Activated T-cell treated with anti-CD3 and anti-CD28 coated beads for 4 hours (primary cell): ENCODE measurements around the gene TPM4.
A peak's percentile ranks its signal among the peaks of the same experiment; 100 is the strongest.

Source experiments
- DNase-seq: peaks from one replicate; pipeline ENCODE4 v3.0.0-alpha.2; 2020

Gene TPM4

DNA sequence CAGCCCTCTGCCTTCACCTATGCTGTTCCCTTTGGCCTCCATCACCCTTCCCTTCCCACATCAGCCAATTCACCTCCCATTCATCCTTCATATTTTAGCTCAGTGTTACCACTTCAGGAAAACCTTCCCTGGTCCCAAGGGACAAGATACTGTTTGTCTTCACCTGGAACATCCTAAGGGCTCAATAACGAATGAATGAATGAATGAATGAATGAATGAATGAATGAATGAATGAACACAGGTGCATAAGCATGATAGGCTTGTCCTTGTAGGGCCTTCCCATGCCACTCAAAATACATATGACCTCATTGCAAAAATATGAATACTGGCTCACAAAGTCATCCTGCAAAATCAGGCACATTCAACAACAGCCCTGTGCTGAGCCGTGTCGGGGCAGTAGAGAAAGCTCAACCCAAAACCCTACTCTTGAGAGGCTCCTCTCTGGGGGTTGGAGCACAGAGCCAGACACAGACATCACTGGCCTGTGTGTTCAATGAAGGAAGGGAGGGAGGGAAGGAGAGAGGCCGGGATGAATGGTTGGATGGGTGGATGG, 33.7 kb upstream of the TPM4 start:
- DNase-seq: no peak

DNA sequence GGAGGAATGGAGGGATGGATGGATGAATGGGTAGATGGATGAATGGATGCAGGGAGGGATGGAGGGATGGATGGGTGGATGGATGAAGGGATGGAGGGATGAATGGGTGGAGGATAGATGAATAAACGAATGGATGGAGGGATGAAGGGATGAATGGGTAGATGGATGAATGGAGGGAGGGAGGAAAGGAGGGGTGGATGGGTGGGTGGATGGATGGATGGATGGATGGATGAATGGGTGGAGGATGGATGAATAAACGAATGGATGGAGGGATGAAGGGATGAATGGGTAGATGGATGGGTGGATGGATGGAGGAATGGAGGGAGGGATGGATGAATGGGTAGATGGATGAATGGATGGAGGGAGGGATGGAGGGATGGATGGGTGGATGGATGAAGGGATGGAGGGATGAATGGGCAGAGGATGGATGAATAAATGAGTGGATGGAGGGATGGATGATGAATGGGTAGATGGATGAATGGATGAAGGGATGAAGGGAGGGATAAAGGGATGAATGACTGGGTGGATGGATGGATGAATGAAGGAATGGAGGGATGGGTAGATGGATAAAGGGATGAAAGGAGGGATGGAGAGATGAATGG, 33.0 kb upstream of the TPM4 start:
- DNase-seq: no peak

DNA sequence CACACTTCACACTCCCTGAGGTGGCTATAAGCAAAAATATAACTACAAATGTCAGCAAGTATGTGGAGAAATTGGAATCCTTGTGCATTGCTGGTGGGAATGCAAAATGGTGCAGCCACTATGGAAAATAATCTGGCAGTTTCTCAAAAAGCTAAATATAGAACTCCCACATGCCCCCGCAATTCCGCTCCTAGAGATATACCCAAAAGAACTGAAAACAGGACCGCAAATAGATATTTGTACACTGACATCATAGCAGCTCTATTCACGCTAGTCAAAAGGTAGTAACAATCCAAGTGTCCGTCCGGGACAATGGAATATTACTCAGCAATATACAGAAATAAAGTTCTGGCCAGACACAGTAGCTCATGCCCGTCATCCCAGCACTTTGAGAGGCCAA, 31.5 kb upstream of the TPM4 start:
- DNase-seq: no peak

DNA sequence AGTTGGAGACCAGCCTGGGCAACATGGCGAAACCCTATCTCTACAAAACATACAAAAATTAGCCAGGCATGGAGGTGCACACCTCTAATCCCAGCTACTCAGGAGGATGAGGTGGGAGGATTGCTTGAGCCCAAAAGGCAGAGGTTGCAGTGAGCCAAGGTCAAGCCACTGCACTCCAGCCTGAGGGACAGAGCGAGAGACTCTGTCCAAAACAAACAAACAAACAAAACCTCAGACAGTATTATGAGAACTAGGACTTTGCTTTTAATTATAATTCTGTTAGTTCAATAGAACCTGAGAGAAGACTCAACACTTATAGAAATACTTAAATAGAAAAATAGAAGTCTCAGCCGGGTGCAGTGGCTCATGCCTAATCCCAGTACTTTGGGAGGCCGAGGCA, 31.1 kb upstream of the TPM4 start:
- DNase-seq: no peak

DNA sequence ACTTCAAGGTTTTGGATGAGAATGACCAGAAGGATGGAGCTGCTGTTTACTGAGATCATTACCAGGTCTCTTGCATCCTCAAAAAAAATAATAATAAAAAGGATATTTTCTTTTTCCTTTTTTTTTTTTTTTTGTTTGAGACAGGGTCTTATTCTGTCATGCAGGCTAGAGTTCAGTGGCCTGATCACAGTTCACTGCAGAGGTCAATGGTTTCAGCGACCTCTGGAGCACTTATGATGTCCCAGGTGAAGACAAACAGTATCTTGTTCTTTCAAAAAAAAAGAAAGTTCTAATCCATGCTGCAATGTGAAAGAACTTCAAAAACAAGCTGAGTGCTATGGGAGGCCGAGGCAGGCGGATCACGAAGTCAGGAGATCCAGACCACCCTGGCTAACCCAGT, 30.4 kb upstream of the TPM4 start:
- DNase-seq: no peak

DNA sequence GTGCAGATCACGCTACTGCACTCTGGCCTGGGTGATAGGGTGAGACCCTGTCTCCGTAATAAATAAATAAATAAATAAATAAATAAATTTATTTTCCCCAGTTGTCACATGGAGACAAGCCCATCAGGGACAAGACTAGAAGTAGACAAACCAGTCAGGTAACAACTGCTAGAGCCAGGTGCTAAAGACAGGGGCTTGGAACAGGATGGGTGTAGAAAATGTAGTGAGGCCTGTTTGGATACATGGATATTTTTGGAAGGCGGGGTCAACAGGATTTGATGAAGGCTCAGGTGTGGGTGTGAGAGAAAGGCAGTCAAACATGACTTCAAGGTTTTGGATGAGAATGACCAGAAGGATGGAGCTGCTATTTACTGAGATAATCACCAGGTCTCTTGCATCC, 27.7 kb upstream of the TPM4 start:
- no peak for DNase-seq

DNA sequence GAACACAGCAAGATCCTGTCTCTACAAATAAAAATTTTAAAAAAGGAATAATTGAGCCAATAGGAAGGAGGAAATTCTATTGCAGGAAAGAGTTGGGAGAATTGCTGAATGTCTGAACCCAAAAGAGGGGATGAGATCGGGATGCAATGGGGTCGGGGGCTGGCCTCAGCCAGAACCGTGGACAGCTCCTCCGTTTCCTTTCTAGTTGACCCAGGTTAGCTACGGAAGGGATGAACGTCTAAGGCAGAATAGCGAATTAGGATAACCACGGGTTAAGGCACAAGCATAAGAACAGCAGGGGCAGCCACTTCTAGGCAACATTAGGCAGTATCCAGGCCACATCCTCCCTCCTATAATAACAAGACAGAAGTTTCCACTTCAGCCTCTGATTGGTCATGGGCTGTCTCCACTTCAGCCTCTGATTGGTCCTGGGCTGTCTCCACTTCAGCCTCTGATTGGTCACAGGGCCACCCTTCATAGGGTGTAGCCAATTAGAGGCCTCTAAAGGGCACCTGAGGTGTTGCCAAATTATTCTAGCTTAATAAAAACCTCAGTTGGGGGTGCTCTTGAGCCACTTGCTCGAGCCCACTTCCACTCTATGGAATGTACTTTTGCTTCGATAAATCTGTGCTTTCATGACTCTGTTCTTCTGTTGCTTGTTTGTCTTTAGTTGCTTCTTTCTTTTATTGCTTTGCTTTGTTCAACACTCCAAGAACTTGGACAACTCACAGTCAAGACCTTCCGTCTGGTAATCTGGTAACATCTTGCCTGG, 24.9 kb upstream of the TPM4 start:
- DNase-seq: no peak

DNA sequence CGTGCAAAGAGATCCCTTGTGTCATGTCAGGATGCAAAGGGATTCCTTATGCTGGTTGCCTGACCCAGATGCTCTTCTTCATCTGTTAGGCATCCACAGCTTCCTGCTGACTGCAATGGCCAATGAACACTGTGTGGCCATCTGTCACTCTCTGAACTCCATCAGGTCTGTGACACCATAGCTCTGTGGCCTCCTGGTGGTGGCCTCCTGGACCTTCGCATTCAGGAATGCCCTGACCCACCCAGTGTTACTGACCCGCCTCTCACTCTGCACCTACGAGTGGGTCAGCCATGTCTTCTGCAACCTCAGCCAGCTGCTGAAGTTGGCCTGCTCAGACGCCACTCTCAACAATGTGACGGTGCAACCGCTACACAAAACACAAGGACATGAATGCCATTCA, 23.9 kb upstream of the TPM4 start:
- no peak for DNase-seq

DNA sequence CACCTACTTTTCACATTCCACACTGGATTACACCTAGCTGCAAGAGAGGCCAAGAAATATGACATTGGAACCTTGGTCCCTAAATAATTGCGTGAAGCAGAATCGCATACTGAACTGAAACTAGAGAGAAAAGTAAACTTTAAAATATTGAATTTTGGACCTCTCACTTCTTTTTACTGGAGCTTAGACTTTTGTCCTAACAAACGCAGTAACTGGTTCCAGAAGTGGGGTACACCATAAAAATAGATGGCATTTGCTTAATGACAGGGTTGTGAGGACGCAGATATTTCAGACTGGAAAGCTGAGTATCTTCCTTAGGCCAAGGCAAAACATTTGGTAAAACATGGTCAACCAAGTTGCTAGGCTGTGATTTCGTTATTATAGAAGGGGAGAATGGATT, 19.2 kb upstream of the TPM4 start:
- DNase-seq: no peak

DNA sequence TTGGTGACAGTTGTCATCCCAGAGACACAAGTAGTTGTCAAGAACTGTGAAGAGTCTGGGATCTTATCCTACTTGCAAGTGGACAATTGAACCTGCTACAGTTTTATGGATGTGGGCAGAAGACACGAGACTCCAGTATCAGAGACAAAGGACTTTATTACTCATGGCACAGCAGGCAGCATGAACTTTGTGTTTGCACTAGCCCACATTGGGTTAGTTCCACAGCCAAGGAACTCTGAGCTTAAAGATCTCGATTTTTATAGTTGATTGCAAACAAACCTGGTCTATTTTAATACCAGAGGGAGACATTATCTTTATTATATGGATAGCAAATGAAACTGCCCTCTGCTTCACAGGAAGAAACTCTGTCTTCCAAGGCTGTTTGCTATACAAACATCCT, 16.0 kb upstream of the TPM4 start:
- DNase-seq: no peak

DNA sequence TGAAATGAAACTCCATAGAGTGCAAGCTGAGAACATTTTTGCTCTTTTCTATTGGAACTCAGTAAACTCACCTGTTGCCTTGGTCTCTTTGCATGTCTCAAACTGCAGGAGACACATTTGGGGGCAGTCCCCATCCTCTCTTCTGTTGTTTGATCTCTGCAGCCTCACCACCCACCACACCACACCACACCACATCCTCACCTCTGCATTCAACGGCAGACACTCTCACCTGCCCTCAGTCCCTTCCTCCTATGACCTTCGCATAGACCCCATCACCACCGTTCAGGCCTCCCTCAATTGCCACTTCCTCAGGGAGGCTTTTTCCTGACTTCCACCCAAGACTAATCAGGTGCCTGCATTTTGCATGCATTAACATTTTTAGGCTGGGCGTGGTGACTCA, 14.4 kb upstream of the TPM4 start:
- no peak for DNase-seq

DNA sequence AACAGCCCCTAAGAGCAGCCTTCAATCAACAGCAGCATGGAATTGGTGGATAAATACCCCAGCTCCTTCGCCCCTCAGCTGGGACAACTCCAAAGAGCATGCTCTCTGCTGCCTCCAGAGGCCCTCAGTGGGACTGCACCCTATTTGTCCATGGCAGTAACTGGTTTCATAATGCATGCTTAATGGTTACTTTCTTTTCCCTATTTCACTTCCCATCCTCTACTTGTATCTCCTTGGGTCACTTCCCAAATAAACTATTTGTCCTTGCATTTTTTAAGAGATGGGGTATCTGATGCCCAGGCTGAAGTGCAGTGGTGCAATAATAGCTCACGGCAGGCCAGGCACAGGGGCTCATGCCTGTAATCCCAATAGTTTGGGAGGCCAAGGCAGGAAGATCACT, 13.5 kb upstream of the TPM4 start:
- peak; percentile 58 for DNase-seq

DNA sequence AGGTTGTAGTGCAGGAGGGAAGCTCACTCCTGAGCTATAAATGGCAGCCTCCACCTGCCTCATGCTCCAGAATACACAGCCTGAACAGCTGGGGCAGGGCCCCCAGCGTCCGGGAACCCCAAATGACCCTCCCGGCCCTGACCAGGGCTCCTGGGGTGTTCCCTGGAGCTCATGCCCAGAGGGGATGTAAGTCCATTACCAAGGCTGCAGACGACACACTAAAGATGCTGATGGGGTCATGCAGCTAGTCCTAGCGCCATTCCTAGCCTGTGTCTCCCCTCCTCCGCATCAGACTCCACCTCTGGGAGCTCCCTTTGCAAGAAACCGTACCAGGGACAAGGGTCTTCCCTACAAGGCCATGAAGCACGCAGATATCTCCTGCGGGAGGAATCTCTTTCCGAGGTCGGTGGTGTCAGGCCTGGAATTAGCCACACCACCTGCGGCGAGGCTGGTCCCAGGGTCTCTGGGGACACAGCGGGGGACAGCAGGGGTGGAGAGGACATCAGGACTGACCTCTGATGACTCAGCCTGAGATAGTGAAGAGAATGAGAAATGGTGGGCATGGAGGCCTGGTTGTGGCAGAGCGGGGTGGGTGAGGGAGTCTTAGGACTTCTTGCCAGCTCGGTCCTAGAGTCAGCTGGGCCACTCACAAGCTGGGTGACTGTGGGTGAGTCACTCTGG, 11.9 kb upstream of the TPM4 start:
- no peak for DNase-seq

DNA sequence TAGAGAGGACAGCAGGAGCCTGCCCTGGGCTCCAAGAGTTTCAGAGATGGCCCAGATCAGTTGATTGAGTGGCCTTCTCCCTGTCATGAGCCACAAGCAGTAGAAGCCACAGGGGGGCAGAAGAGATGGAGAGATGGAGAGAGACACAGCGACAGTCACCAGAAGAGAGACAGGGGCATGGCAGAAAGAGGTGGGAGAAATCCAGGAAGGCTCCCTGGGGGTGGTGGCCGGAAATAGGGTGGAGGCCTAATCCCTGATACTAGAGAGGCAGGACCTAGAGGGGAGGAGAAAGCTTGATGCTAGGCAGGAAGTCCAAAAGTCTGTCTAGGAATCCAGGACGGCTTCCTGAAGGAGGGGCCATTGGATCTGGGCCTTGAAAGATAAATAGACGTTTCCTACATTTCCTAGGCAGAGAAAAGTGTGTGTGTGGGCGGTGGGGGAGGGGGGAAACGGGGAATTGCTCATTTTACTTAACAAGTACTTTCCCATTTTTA, 9.6 kb upstream of the TPM4 start:
- DNase-seq: peak; percentile 33

DNA sequence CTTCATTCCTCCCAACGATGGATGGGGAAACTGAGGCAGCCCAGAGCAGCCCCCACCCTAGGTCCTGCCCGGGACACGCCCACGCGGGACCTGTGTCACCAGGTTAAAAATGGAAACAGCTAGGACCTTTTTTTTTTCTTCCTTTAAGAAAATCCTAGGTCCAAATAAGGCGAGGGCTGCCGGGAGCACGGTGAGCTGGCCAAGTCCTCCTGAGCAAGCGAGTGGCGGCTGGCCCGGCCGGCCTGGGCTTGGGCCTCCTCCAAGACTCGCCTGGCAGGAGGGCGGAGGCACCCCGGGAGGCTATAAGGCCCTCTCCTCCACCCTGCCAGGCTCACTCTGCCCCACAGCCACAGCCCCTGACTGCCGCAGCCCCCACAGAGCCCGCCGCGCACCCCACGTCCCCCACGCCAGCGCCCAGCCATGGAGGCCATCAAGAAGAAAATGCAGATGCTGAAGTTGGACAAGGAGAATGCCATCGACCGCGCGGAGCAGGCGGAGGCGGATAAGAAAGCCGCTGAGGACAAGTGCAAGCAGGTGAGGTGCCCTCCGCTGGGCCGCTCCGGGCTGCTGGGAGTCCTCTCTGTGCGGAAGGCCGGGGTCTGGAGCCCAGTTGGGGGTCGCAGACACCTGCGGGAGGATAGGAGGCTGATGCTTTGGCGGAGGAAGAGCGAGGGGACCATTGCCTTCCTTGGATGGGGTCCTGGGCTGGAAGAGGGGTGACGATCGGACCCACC, 8.9 kb upstream of the TPM4 start:
- no peak for DNase-seq

DNA sequence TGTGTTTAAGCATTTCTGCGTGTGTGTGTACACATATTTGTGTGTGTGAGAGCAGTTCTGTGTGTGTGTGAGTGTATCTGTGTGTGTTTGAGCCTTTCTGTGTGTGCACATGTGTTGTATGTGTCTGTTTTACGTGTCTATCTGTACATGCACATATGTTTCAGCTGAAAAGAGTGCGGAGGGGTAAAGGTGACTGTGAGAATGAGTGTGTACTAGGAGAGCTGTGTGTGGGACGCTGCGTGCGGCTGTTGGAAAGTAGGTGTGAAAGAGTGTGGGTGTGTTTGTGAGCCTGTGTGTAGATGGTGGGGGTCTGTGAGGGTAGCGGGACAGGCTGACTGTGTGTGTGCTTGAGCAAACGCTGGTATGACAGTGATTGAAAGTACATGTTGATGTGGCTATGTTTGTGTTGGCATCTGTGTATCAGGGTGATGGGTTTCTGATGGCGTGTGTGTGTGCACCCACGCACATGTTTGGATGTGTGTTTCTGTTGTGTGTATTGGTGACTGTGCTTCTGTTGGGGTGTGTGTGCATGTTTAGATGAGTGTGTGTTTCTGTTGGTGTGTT, 7.5 kb upstream of the TPM4 start:
- no peak for DNase-seq

DNA sequence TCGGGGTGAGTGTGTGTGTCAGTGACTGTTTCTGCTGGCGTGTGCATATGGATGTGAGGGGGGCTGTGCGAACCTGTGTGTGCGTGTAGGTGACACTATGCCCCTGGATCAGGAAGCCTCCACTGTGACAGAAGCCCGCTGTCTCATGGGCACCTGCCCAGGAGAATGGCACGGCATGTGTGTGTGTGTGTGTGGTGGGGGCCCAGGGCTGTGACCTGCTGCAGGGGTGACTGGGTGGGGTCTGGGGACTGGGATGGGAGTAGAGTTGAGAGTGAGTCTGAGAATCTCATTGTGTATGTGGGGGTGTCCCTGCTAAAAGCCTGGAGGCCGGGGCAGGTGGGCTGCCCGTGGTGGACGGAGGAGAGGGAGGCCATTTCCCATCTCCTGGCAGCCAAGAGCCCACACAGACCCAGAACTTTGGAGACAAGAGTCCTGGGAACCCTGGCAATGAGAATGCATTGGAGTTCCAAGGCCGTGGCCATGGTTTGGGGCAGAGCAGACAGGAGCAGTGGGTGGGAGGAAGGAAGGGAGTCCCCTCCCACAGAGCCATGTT, 6.4 kb upstream of the TPM4 start:
- DNase-seq: no peak

DNA sequence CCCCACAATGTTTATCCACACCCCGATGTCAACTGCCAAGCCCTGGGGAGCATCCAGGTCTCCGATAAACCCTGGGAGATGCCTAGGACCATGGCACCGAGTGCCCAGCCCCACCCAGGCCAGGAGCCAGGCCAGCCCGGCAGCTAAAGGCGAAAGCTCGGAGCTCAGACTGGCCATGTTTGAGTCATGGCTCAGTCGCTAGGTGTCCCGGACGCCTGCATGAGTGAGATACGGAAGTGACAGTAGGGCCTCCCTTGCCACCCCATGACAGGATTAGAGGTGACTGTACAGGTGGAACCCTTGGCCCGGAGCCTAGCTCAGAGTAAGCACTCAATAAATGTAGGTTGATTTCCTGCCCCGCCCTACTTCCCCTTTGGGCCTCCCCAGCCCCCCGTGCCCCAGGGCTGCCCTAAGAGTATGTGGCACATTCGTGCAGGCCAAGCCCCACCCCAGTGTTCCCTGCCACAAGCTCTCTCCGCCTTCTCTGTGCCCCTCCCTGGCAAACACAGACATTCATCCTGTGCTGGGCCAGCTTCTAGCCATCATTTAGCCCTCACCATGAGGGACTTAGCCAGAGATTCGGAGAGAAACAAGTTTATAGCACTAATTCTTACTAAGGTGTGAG, 5.8 kb upstream of the TPM4 start:
- DNase-seq: peak; percentile 74

DNA sequence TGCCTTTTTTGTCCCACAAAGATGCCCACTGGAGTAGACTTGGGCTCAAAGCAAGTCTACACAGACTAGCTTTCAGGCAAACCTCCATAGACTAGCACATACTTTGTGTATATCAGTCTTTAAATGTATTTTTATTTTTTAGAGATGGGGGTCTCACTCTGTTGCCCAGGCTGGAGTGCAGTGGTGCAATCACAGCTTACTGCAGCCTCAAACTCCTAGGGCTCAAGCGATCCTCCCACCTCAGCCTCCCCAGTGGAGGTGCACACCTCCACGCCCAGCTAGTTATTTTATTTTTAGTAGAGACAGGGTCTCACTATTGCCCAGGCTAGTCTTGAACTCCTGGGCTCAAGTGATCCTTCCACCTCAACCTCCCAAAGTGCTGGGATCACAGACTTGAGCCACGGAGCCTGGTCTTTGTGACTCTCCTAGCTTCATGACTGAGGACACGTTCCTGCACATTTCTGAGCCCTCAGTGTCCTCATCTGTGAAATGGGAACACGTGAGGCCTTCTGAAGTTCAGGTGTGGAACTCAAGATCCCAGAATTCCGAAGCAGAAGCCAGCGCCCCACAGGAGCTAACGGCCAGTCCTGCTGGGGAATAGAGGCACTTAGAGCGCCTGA, 5.1 kb upstream of the TPM4 start:
- DNase-seq: no peak

DNA sequence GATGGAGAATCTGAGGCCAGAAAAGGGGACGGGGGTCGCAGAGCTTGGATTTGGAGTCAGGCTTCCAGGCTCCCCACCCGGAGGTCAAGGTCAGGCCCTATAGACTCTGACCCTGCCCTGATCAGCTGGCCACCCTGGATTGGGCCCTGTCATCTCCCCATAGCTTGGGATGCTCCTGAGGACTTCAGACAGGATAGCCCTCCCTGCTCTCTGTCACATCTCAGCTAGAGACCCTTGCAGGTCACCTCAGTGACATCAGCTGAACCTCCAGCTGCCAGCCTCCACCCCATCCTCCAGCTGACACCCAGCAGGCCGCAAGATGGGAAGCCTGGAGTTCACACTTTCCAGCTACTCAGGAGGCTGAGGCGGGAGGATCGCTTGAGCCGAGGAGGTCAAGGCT, 2.8 kb upstream of the TPM4 start:
- DNase-seq: no peak

DNA sequence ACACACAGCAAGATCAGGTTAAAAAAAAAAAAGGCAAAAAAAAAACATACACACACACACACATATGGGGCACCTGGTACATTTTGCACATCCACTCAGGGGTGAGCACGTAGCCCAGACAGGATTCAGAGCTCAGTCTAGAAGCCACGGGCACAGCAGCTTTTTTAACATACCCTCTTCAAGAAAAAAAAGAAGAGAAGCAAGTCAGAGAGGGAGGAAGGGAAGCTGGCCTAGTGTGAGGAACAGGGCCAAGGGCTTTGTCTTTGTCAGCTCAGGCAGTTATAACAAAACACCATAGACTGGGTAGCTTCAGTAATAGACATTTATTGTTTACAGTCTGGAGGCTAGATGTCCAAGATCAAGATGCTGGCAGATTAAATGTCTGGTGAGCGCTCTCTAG, 2.3 kb upstream of the TPM4 start:
- DNase-seq: no peak
